Left cardiac atrium (tissue), 4 donors: ENCODE measurements around the gene EPB41L1. TPM values are rescaled to one million over a fixed set of nuclear protein-coding genes. Genes with fewer than 3 reads are reported as not detected.

Experiments used
- ATAC-seq, 2 donors: fragments of 200-7000 bp; cut with Tn5 transposase; one replicate each; pipeline ENCODE4 v1.9.1; 2020; ENCODE audit warnings: mild to moderate bottlenecking in 2 of 2, moderate library complexity in 2 of 2
- DNase-seq: peaks from one replicate; pipeline ENCODE4 v3.0.0-alpha.2; 2020
- intact Hi-C, 2 donors: fragments of 100-400 bp; cut with DNase I; formaldehyde crosslinking; loops; one replicate each; pipeline versions ENCODE4 v1.14.1 to v1.15.1; 2022 to 2023
- total RNA-seq, 2 donors: library from RNA; stranded (reverse); fragmentation: NEBNext Ultra II Directional; extraction: Animal tissue kit (Norgen Biotek cat#: 25700); gene quantifications; one replicate each; pipeline ENCODE4 v1.2.1, GENCODE V29; 2021
- donor health status: DM: no; HTN: yes; CAD: no.
- donor health status: DM: no; HTN: yes; CAD: no; lungs with severe emphysema.
- donor health status: DM: yes; HTN: yes; CAD: no.
- donor health status: Dilated cardiomyopathy.

The EPB41L1 gene
- total RNA-seq, 2 donors from 2014 or later: 20.5 to 32.1 TPM

- DNase-seq (no peak), ATAC-seq (no peak)
- intact Hi-C loops: no loop called here
Observed at GRCh38 chr20:36179170-36179945, 24.8 kb downstream of the EPB41L1 start.

GRCh38 chr20:36180323-36180722, 25.8 kb downstream of the EPB41L1 start:
- no peak for DNase-seq

GRCh38 chr20:36181934-36182603, 27.5 kb downstream of the EPB41L1 start:
- intact Hi-C loops: no loop called here
- ATAC-seq: no peak
- DNase-seq: no peak

More at GRCh38 chr20:36180323-36180722, 25.8 kb downstream of the EPB41L1 start:
- intact Hi-C loops: no loop called here
- no peak for ATAC-seq

- DNase-seq: no peak
- no peak for ATAC-seq
- intact Hi-C loops: no loop called here
Observed at GRCh38 chr20:36182604-36183154, 28.1 kb downstream of the EPB41L1 start.

GRCh38 chr20:36183155-36183944, 28.8 kb downstream of the EPB41L1 start:
- ATAC-seq (no peak), DNase-seq (no peak)
- intact Hi-C loops: no loop called here

GRCh38 chr20:36184816-36185776, 30.6 kb downstream of the EPB41L1 start:
- no peak for DNase-seq
- intact Hi-C loops: no loop called here
- peak in 1 of 2 donors; percentile 19 for ATAC-seq

GRCh38 chr20:36193977-36194712, 39.6 kb downstream of the EPB41L1 start:
- intact Hi-C loops: no loop called here
- DNase-seq (no peak), ATAC-seq (no peak)

GRCh38 chr20:36196676-36197075, 42.1 kb downstream of the EPB41L1 start:
- intact Hi-C loops: loop anchor here in 1 of 2 donors (5.0 kb wide), 1 partner anchor 199 kb away; no protein-coding TSS in a partner anchor
- no peak for ATAC-seq

GRCh38 chr20:36197271-36197670, 42.7 kb downstream of the EPB41L1 start:
- intact Hi-C loops: loop anchor here in 1 of 2 donors (5.0 kb wide), 1 partner anchor 200 kb away; no protein-coding TSS in a partner anchor
- ATAC-seq (no peak), DNase-seq (no peak)

More at GRCh38 chr20:36196676-36197075, 42.1 kb downstream of the EPB41L1 start:
- no peak for DNase-seq

GRCh38 chr20:36199345-36200257, 45.1 kb downstream of the EPB41L1 start:
- peak; percentile 80 for DNase-seq
- peak; percentile 77 to 85 for ATAC-seq
- intact Hi-C loops: loop anchor here in 1 of 2 donors (2.0 to 5.0 kb wide), 2 partner anchors 43 to 202 kb away; no protein-coding TSS in a partner anchor

GRCh38 chr20:36200451-36200850, 45.9 kb downstream of the EPB41L1 start:
- DNase-seq (no peak), ATAC-seq (no peak)
- intact Hi-C loops: no loop called here

- DNase-seq: no peak
- no peak for ATAC-seq
- intact Hi-C loops: no loop called here
Observed at GRCh38 chr20:36201198-36201597, 46.7 kb downstream of the EPB41L1 start.

GRCh38 chr20:36202891-36203338, 48.4 kb downstream of the EPB41L1 start:
- intact Hi-C loops: loop anchor here in 1 of 2 donors (2.0 kb wide), 1 partner anchor 236 kb away; no protein-coding TSS in a partner anchor
- peak; percentile 64 for DNase-seq
- ATAC-seq: peak; percentile 56 to 58

- intact Hi-C loops: loop anchor here in 1 of 2 donors (2.0 kb wide), 1 partner anchor 235 kb away; no protein-coding TSS in a partner anchor
- DNase-seq: no peak
- ATAC-seq: no peak
Observed at GRCh38 chr20:36203861-36204260, 49.3 kb downstream of the EPB41L1 start.

- ATAC-seq (no peak), DNase-seq (no peak)
- intact Hi-C loops: no loop called here
Observed at GRCh38 chr20:36205026-36205425, 50.5 kb downstream of the EPB41L1 start.

GRCh38 chr20:36206068-36206467, 51.5 kb downstream of the EPB41L1 start:
- no peak for DNase-seq
- intact Hi-C loops: no loop called here
- ATAC-seq: no peak
